Midbrain (tissue), 1 donor: ENCODE data around the gene GOPC.

Experiments
- DNase-seq: peaks from one replicate; lab custom pipeline; 2025; lab: John Stamatoyannopoulos, UW

GOPC gene

GRCh38 chr6:117514655-117515054, 87.7 kb downstream of the GOPC start:
- no peak for DNase-seq

- no peak for DNase-seq
Observed at GRCh38 chr6:117513778-117514365, 88.4 kb downstream of the GOPC start.

GRCh38 chr6:117512987-117513573, 89.2 kb downstream of the GOPC start:
- no peak for DNase-seq

- DNase-seq, result no peak
Observed at GRCh38 chr6:117512056-117512828, 90.1 kb downstream of the GOPC start.
